KG1 (cell line): ENCODE results near the gene SYNDIG1.
"Not testable (repeated sequence)": the region's sequence is repeated elsewhere in the genome, so short reads cannot be mapped to it uniquely, and the experiment has no call there.

Source experiments
- DNase-seq: peaks from one replicate; lab custom pipeline; 2025; lab: John Stamatoyannopoulos, UW

SYNDIG1 gene

DNA sequence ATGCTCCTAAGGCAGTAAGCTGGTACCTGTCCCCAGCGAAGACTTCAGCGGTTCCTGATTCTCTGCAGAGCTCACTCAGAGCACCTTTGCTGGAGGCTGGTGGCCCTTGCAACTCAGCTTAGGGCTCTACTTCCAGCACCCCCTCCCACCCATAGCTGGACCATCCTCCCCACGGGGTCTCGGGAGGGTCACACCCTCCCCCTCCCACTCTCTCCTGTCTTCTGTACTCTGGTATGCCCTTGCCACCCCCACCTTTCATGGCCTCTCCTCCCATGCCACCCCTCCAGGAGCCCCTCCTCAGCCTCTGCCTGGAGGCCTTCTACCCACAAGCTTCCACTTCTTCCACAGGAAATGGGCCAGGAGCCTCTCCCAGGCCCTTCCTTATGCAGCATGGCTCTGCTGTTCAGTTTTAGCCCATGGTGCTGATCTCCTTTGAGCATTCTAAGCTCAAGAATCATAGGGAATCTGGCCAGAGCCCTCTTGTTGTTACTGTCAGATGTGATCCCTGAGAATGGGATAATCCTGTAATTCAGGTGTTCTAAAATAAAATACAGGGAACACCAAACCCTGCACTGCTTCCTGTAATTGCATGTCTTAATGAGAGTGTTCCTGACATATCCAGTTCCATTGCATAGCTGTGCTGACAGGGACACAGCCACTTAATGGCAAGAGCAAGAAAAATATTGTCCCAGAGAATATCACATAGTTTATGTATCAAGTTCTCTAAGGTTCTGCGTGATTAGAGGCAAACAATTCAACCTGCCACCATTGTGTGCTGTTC is 142.1 kb downstream of the SYNDIG1 start:
- DNase-seq, result no peak

GRCh38 chr20:24612799-24613775 is 143.7 kb downstream of the SYNDIG1 start:
- DNase-seq, result no peak

DNA sequence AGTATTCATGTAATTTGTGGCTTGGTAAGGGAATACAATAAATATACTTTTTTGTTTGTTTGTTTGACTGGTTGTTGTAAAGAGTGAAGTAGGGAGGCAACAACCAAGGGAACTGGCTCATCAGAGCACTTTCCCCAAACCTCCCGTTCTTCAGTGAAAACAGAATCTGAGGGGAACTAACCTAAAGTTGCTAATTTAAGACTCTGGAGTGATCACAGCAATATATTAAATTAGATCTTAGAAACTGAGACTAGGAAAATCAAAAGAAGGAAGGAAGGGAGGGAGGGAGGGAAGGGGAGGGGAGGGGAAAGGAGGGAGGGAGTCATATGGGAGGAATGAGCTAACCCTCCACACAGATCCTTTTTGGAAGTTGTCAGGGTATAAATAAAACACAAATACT is 144.9 kb downstream of the SYNDIG1 start:
- no peak for DNase-seq

DNA sequence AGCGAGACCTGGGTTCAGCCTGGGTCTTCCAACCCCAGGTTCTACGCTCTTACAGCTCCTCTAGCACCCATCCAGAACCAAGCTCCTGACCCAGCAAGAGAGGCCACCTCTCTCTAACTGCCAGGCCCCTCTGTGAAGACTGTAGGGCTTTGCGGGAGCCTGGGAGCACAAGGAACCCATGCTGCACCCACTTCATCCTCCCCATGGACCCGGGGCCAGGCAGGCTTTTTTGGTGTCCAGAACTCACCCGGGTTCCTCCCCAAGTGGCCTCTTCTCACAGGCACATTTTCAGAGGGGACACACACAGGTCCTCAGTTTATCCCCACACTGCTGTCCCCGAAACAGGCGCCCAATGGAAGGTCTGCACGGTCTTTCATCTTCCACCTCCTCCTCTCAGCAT is 145.9 kb downstream of the SYNDIG1 start:
- no peak for DNase-seq

GRCh38 chr20:24616258-24617079 is 147.0 kb downstream of the SYNDIG1 start:
- no peak for DNase-seq

GRCh38 chr20:24617080-24617432 is 147.6 kb downstream of the SYNDIG1 start:
- DNase-seq, result no peak

DNA sequence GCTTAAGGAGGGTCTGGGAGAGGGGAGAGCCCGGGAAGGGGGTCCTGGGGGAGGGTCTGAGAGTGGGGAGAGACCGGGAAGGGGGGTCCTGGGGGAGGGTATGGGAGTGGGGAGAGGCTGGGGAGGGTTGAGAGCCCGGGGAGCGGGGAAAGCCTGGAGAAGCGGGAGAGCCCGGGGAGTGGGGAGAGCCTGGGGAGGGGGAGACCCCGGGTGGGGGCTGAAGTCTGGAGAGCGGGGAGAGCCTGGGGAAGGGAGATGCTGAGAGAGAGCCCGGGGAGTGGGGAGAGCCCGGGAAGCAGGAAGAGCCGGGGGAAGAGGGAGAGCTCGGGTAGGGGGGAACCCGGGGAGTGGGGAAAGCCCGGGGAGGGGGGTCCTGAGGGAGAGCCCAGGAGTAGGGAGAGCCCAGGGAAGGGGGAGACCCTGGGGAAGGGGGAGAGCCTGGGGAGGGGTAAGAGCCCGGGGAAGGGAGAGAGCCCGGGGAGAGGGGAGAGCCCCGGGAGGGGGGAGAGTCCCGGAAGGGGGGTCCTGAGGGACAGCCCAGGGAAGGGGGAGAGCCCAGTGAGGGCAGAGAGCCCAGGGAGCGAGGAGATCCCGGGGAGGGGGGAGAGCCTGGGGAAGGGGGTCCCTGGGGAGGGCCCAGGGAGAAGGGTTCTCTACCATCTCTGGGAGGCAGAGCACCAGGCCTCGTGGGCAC is 148.5 kb downstream of the SYNDIG1 start:
- no peak for DNase-seq

DNA sequence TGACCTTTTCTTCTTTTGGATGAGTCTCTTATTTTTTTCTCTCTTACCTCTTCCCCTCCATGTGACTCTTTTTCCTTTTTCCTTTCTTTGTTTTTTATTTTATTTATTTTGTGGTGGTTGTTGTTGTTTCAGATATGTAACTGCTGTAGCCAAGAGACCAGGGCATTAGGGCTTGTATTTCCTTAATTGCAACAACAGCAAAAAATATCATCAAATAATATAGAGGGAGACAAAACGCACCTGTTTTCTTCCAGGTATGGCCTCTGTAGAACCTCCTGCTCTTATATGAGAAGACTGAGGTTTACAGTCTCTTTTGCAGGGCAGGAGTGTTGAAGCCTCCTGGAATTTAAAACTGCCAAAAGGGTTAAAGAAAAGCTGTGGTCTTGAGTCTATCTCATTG is 149.3 kb downstream of the SYNDIG1 start:
- DNase-seq, result no peak

- no peak for DNase-seq
These were observed 149.8 kb downstream of the SYNDIG1 start for GRCh38 chr20:24619212-24619611.

DNA sequence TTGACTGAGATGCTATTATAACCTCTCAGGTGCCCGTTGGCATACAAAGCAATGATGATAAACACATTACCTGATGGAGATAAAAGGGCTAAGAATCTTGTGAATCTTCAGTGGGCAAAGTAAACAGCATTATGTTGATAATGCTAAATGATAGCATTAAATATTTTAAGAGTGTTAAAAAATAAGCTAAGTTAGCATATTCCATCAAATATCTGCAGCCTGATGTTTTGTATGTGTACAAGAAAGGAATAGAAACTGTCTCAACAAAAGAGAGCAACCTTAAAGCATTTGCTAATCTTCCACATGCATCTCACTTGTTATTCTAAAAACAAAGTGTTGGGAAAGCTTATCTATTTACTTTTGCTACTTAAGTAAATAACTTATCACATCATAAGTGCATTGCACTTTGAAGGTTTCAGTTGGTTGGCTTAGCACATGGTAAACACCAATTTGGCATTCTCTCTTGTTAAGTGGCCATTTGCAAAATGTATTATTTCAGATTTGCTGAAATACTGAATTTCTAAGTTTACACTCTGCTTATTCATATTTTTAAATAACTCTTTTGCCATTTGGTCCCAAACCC is 151.6 kb downstream of the SYNDIG1 start:
- no peak for DNase-seq

DNA sequence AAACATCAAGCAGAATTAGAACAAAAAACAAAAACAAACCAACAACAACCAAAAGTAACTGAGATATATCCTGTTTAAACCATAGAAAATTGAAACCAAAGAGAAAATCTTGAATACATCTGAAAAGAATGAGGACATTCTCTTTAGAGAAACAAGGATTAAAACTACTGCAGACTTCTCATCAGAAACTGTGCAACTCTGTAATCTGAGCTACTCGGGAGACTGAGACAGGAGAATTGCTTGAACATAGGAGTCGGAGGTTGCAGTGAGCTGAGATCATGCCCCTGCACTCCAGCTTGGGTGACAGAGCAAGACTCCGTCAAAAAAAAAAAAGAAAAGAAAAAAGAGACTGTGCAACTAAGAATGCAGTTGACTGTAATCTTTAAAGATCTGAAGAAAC is 153.4 kb downstream of the SYNDIG1 start:
- no peak for DNase-seq

GRCh38 chr20:24626141-24626540 is 156.7 kb downstream of the SYNDIG1 start:
- not testable (repeated sequence) for DNase-seq

- no peak for DNase-seq
These were observed 157.9 kb downstream of the SYNDIG1 start for GRCh38 chr20:24627291-24627690.

- DNase-seq, result no peak
These were observed 158.5 kb downstream of the SYNDIG1 start for GRCh38 chr20:24627926-24628325.

DNA sequence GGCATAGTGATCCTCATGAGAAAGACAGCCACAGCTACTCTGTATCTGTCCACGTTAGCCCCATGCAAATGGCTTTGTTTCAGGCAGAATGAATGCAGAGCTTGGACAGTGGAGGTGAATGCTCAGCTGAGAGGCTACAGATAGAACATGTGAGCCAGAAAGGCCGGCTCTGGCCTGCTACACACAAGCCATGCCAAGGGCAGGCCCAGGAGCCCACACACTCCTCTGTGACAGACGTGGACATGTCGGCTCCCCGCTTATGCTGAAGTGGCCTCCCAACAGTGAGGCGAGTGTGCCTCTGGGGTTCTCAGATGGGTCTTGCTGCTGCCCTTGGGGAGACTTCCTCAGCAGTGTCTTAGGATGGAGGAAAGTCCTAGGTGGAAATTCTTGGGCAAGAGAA is 159.6 kb downstream of the SYNDIG1 start:
- DNase-seq, result no peak

GRCh38 chr20:24629668-24630067 is 160.2 kb downstream of the SYNDIG1 start:
- DNase-seq, result peak; percentile 53

DNA sequence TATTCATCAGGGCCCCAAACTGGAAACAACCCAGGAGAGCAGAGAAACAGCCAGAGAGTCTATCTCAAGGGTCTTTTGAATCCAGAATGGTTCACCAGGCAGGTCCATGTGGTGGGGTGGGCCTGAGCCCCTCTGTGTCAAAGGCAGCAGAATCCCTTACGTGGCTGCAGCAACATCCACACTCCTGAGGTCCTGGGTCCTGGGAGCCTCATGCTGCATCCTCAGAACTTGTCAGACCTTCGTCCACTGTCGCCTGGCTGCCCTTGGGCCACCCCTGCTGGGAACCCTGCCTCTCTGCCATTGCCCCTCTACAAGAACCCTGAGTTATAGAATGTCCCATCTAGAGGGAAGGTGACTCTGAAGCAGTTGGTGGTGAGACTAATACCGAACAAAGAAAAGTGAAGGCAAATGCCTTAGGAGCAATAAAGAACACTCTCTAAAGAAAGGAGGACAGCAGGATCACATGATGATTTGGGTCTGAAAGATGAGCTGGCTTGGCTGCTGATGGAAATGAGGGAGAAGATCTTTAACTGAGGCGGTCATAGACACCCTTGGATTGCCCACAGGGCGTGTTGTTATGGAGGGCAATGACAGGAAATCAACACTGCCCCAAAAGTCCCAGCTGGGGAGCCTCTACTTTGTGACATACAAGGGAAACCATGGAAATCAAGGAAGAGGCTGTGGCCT is 161.2 kb downstream of the SYNDIG1 start:
- no peak for DNase-seq

GRCh38 chr20:24631173-24631505 is 161.7 kb downstream of the SYNDIG1 start:
- DNase-seq, result no peak

DNA sequence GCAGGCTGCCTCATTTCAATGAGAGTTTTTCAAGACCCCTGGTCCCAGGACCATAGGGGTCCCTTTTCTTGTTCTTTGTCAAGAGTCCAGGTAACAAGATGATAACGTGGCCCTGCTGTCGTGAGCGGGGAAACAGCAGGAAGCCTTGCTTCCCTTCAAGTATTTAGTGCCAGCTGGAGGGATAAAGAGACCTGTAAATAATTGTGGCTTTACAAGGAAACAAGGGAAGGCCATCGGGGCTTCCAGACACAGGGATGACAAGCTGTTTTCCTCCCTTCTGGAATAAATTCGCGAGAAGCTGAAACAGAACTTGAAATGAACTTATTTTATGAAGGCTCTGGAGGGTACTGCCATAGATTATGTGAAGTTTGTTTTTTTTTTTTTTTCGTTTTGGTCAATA is 163.2 kb downstream of the SYNDIG1 start:
- no peak for DNase-seq

DNA sequence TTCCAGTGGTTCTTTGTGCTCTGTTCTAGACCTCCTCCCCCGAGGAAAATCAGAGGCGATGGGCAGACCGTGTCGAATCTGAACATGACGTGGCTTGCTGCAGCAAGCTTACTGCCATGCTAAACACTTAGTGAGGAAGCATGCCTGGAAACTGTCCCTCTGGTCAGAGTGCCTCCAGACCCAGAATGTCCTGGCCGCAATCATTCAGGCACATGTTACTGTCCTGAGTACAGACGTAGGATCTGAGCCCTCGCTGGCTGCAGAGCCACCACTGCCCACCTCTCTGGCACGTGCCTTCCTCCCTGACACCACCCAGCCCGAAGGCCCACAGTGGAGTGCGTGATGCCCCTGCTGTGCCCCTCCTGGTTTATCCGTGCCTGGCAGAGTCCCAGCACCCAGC is 163.6 kb downstream of the SYNDIG1 start:
- no peak for DNase-seq

GRCh38 chr20:24633521-24633920 is 164.1 kb downstream of the SYNDIG1 start:
- DNase-seq, result no peak
